Endodermal cell (in vitro differentiated cells): ENCODE data around the gene MINAR1. TPM values are rescaled to one million over a fixed set of nuclear protein-coding genes. Genes with fewer than 3 reads are reported as not detected.

ENCODE experiments used
- DNase-seq: peaks from one replicate; pipeline ENCODE4 v3.0.0-alpha.2; 2017
- H3K27ac ChIP-seq: 2 replicates; pipeline ENCODE4 v1.5.1; 2013; ENCODE audit warnings: mild to moderate bottlenecking, low read depth, low read length, moderate library complexity
- H3K27me3 ChIP-seq: 2 replicates; pipeline ENCODE4 v1.6.1; 2013; ENCODE audit warnings: mild to moderate bottlenecking, low read length, moderate library complexity; ENCODE audit not compliant: insufficient read depth, control insufficient read depth, poor library complexity, severe bottlenecking
- H3K36me3 ChIP-seq: 2 replicates; pipeline ENCODE4 v1.7.0; 2013; ENCODE audit warnings: mild to moderate bottlenecking, low read length, moderate library complexity; ENCODE audit not compliant: control insufficient read depth, insufficient read depth
- H3K4me1 ChIP-seq: one replicate; pipeline ENCODE4 v1.7.0; 2013; ENCODE audit warnings: low read length; ENCODE audit not compliant: control insufficient read depth, insufficient read depth
- H3K4me3 ChIP-seq: 2 replicates; pipeline ENCODE4 v1.5.1; 2013; ENCODE audit warnings: mild to moderate bottlenecking, low read length, moderate library complexity
- H3K9ac ChIP-seq: 2 replicates; pipeline ENCODE4 v1.6.1; 2013; ENCODE audit warnings: mild to moderate bottlenecking, low read length, moderate library complexity; ENCODE audit not compliant: poor library complexity, severe bottlenecking; ENCODE audit errors: extremely low read depth
- H3K9me3 ChIP-seq: 2 replicates; pipeline ENCODE4 v1.6.1; 2013; ENCODE audit warnings: mild to moderate bottlenecking, low read length, moderate library complexity; ENCODE audit not compliant: control insufficient read depth
- H3K27ac Mint-ChIP-seq: 2 replicates; pipeline ENCODE4 v1.8.0; 2020; ENCODE audit warnings: mixed read lengths
- H3K27me3 Mint-ChIP-seq: 2 replicates; pipeline ENCODE4 v1.8.0; 2021; ENCODE audit warnings: mild to moderate bottlenecking, mixed read lengths; ENCODE audit not compliant: insufficient read depth
- H3K36me3 Mint-ChIP-seq: 2 replicates; pipeline ENCODE4 v1.8.0; 2020; ENCODE audit warnings: low read depth, mixed read lengths
- H3K4me1 Mint-ChIP-seq: 2 replicates; pipeline ENCODE4 v1.8.0; 2020; ENCODE audit warnings: mixed read lengths
- H3K4me3 Mint-ChIP-seq: 2 replicates; pipeline ENCODE4 v1.8.0; 2020; ENCODE audit warnings: mild to moderate bottlenecking, moderate library complexity, mixed read lengths
- H3K9me3 Mint-ChIP-seq: 2 replicates; pipeline ENCODE4 v1.8.0; 2020; ENCODE audit warnings: mild to moderate bottlenecking, mixed read lengths
- WGBS, 2 experiments: methylation state at CpG; one replicate each; pipeline versions ENCODE4 v1.1.5 to v1.1.7; 2013; ENCODE audit warnings: missing lambda C conversion rate in 2 of 2, mixed read lengths in 1 of 2; ENCODE audit not compliant: insufficient coverage in 1 of 2, insufficient read length in 1 of 2; 5-methylcytosine and 5-hydroxymethylcytosine counted together
- total RNA-seq, 2 donors: library from RNA; stranded (reverse); fragmentation: NEBNext Ultra II Directional in 1 of 2; extraction: Animal tissue kit (Norgen Biotek cat#: 25700) in 1 of 2; gene quantifications; 2 replicates in 1 of 2; 3 replicates in 1 of 2; pipeline ENCODE4 v1.2.1, GENCODE V29; 2021
- TF ChIP-seq, protein P1 (sequence below): fragments of 200-600 bp; sonication (generic); conservative IDR thresholded peaks from 2 replicates; pipeline ENCODE4 v1.5.0; 2021; ENCODE audit warnings: antibody characterized with exemption, mild to moderate bottlenecking

Gene MINAR1
- total RNA-seq, 2 donors from 2014 or later = 1.1 to 1.2 TPM

DNA sequence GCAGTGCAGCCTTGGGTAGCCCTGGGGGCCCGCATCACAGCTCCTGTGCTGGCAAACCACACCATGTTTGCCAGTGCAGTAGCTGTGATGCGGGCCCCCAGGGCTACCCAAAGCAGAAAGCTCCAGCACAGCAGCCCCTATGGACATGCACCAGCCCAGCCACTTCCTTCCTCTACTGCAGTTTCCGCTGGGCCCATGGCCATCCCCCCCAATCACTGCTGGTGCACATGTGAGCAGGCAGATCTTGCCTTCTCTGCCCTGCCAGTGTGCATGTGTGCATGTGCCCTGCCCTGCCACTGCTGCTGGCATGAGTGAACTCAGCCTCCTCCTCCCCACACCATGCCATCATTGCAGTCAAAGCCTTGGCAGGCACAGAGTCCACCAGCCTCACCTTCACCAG, 20.1 kb upstream of the MINAR1 start:
- TF ChIP-seq, protein P1, sequence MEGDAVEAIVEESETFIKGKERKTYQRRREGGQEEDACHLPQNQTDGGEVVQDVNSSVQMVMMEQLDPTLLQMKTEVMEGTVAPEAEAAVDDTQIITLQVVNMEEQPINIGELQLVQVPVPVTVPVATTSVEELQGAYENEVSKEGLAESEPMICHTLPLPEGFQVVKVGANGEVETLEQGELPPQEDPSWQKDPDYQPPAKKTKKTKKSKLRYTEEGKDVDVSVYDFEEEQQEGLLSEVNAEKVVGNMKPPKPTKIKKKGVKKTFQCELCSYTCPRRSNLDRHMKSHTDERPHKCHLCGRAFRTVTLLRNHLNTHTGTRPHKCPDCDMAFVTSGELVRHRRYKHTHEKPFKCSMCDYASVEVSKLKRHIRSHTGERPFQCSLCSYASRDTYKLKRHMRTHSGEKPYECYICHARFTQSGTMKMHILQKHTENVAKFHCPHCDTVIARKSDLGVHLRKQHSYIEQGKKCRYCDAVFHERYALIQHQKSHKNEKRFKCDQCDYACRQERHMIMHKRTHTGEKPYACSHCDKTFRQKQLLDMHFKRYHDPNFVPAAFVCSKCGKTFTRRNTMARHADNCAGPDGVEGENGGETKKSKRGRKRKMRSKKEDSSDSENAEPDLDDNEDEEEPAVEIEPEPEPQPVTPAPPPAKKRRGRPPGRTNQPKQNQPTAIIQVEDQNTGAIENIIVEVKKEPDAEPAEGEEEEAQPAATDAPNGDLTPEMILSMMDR = no peak
- Histone ChIP-seq H3K27ac (no peak overlapping the region), H3K36me3 (no peaks in the 10 kb centered on the region), H3K9ac (no peak overlapping the region), H3K9me3 (no peaks in the 10 kb centered on the region), H3K4me1 (peaks cover 3% of the 10 kb centered on the region), H3K27me3 (no peaks in the 10 kb centered on the region), H3K4me3 (no peak overlapping the region)
- DNase-seq = no peak
- no peak overlapping the region for H3K4me3 Mint-ChIP-seq
- H3K36me3 Mint-ChIP-seq = no peaks in the 10 kb centered on the region
- H3K9me3 Mint-ChIP-seq = no peaks in the 10 kb centered on the region
- no peak overlapping the region for H3K27ac Mint-ChIP-seq
- 89 to 100% methylated on average over 1 to 3 of the region's 3 CpGs for WGBS, 2 experiments
- no peaks in the 10 kb centered on the region for H3K27me3 Mint-ChIP-seq
- no peaks in the 10 kb centered on the region for H3K4me1 Mint-ChIP-seq

DNA sequence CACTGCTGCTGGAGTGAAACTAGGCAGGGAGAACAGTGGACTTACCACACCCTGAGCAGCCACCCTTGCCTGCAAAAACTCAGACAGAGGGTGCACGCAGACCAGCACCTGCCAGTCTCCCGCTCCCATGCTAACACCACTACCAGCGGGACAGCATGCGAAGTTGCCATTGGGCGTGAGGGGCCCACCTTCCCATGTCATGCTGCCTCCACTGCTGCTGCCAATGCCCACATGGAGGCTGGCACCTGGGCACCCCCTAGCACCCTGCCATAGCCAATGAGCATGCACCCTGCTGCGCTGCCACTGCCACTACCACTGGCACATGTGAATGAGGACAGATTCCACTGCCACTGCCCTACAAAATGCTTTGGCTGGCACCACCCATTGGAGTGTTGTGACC, 19.7 kb upstream of the MINAR1 start:
- Histone ChIP-seq H3K9ac (no peak overlapping the region), H3K4me3 (no peak overlapping the region), H3K4me1 (peaks cover 3% of the 10 kb centered on the region), H3K9me3 (no peaks in the 10 kb centered on the region), H3K27ac (no peak overlapping the region), H3K27me3 (no peaks in the 10 kb centered on the region), H3K36me3 (no peaks in the 10 kb centered on the region)
- H3K4me1 Mint-ChIP-seq = peaks cover 1% of the 10 kb centered on the region
- no peak for DNase-seq
- H3K36me3 Mint-ChIP-seq = no peaks in the 10 kb centered on the region
- H3K9me3 Mint-ChIP-seq = no peaks in the 10 kb centered on the region
- TF ChIP-seq, protein P1 = no peak
- H3K4me3 Mint-ChIP-seq = no peak overlapping the region
- H3K27me3 Mint-ChIP-seq = no peaks in the 10 kb centered on the region
- 92 to 100% methylated on average over 3 to 6 of the region's 6 CpGs for WGBS, 2 experiments
- no peak overlapping the region for H3K27ac Mint-ChIP-seq

DNA sequence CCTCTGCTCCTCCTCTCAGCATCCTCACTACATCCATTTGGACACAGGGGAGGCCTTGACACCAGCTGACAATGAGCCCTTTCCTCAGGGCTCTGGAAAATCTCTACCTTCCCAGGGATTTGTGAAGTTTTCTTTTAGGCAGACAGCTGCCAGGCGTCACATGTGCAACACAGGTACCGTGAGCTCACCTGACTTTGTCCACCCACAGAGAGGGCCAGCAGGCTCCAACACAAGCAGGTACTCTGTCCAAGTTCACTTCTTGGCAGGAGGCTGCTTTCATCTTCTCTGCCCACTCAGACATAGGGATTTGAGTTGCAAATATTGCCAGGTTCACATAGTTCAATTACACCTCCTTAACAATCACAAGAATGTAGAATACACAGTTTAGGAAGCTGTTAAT, 15.3 kb upstream of the MINAR1 start:
- peaks cover 21% of the 10 kb centered on the region for H3K4me1 Mint-ChIP-seq
- H3K4me3 ChIP-seq = no peak overlapping the region
- no peak overlapping the region for H3K27ac ChIP-seq
- H3K27me3 ChIP-seq = no peaks in the 10 kb centered on the region
- H3K9me3 ChIP-seq = no peaks in the 10 kb centered on the region
- no peak overlapping the region for H3K9ac ChIP-seq
- H3K27me3 Mint-ChIP-seq = peaks cover 2% of the 10 kb centered on the region
- 91 to 100% methylated on average over 1 to 2 of the region's 2 CpGs for WGBS, 2 experiments
- H3K36me3 Mint-ChIP-seq = no peaks in the 10 kb centered on the region
- H3K36me3 ChIP-seq = no peaks in the 10 kb centered on the region
- TF ChIP-seq, protein P1 = no peak
- no peaks in the 10 kb centered on the region for H3K9me3 Mint-ChIP-seq
- H3K4me3 Mint-ChIP-seq = no peak overlapping the region
- no peak overlapping the region for H3K27ac Mint-ChIP-seq
- no peak for DNase-seq
- peaks cover 10% of the 10 kb centered on the region for H3K4me1 ChIP-seq
